ENCODE measurements around the gene SDCCAG8.

GRCh38 chr1:243286409-243287122 lies 30.7 kb downstream of the SDCCAG8 start:
- TF ChIP-seq, protein P1, sequence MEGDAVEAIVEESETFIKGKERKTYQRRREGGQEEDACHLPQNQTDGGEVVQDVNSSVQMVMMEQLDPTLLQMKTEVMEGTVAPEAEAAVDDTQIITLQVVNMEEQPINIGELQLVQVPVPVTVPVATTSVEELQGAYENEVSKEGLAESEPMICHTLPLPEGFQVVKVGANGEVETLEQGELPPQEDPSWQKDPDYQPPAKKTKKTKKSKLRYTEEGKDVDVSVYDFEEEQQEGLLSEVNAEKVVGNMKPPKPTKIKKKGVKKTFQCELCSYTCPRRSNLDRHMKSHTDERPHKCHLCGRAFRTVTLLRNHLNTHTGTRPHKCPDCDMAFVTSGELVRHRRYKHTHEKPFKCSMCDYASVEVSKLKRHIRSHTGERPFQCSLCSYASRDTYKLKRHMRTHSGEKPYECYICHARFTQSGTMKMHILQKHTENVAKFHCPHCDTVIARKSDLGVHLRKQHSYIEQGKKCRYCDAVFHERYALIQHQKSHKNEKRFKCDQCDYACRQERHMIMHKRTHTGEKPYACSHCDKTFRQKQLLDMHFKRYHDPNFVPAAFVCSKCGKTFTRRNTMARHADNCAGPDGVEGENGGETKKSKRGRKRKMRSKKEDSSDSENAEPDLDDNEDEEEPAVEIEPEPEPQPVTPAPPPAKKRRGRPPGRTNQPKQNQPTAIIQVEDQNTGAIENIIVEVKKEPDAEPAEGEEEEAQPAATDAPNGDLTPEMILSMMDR (IDR thresholded peaks at IDR 0.05) = no peak
- no peak for TF ChIP-seq POLR2AphosphoS5 (IDR thresholded peaks at IDR 0.05; ENCODE audit: low read depth, low read length)
- TF ChIP-seq SIN3A (IDR thresholded peaks at IDR 0.05; ENCODE audit: borderline replicate concordance, insufficient read depth, low read depth, low read length) = no peak
